Peyer's patch (tissue), 4 donors: ENCODE measurements around the gene MAPK10.

ENCODE experiments used
- CTCF ChIP-seq, 6 experiments: fragments of 450-650 bp in 4 of 6; fragments of 200-600 bp in 2 of 6; sonication (generic) in 1 of 6; IDR thresholded peaks; one replicate each; pipeline ENCODE4 v1.5.1; 2017 to 2019; ENCODE audit warnings: antibody characterized with exemption in 6 of 6, mild to moderate bottlenecking in 3 of 6, moderate library complexity in 1 of 6
- POLR2A ChIP-seq, 2 donors: fragments of 450-650 bp; IDR thresholded peaks; one replicate each; pipeline ENCODE4 v1.5.1; 2017; ENCODE audit warnings: antibody characterized with exemption in 2 of 2, mild to moderate bottlenecking in 2 of 2, moderate library complexity in 2 of 2

DNA sequence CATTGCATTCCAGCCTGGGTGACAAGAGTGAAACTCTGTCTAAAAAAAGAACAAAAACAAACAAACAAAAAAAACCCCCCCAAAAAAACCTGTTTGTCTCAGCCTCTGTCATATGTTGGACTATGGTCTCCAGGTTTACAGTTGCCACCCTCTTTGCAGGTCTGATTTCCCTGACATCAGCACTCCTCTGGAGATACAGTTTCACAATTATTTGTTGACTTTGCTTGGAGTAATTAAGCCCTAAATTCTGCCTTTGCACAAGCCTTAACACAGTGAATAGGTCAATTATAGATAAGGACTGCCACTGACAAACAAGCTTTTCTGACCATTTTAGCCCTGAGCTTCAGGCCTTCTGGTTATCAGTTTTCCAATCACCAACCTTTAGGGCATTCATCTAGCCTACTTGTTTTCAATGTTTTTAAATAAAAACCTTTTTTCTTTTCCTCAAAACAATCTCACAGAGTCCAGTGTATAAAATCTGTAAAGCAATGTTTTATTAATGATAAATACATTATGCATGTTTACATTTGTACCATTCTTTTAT lies 20.4 kb upstream of the MAPK10 start:
- TF ChIP-seq POLR2A (IDR thresholded peaks at IDR 0.05) (no peak), CTCF (IDR thresholded peaks at IDR 0.05) (no peak)
